Thoracic aorta (tissue), 2 donors: Measurements from ENCODE around the gene PTPRO. TPM values are rescaled to one million over a fixed set of nuclear protein-coding genes. Genes with fewer than 3 reads are reported as not detected.

Source experiments
- ATAC-seq: fragments of 150-250 bp; one replicate; pipeline ENCODE4 v1.8.0; 2017; ENCODE audit warnings: low read depth; ENCODE audit not compliant: insufficient number of reproducible peaks, low FRiP score
- DNase-seq: peaks from one replicate; pipeline ENCODE4 v3.0.0-alpha.2; 2020; ENCODE audit warnings: low spot score
- H3K27ac ChIP-seq, 2 donors: fragments of 200-600 bp; sonication (generic); 1 replicate in 1 of 2; 2 replicates in 1 of 2; pipeline ENCODE4 v1.5.1; 2016; ENCODE audit warnings: mild to moderate bottlenecking in 2 of 2, moderate library complexity in 2 of 2
- H3K27me3 ChIP-seq: fragments of 200-600 bp; sonication (generic); replicated peaks from 2 replicates; pipeline ENCODE4 v1.6.0; 2016; ENCODE audit warnings: mild to moderate bottlenecking; ENCODE audit not compliant: insufficient read depth
- H3K36me3 ChIP-seq: fragments of 200-600 bp; sonication (generic); one replicate; pipeline ENCODE4 v1.5.1; 2016
- H3K4me1 ChIP-seq, 2 donors: fragments of 200-600 bp; sonication (generic); 1 replicate in 1 of 2; 2 replicates in 1 of 2; pipeline versions ENCODE4 v1.5.1 to v1.6.0; 2016; ENCODE audit warnings: low read depth in 2 of 2, mild to moderate bottlenecking in 1 of 2; ENCODE audit not compliant: control insufficient read depth in 1 of 2
- H3K4me3 ChIP-seq: fragments of 200-600 bp; sonication (generic); 2 replicates; pipeline ENCODE4 v1.5.1; 2016; ENCODE audit warnings: mild to moderate bottlenecking
- H3K9me3 ChIP-seq: fragments of 200-600 bp; sonication (generic); 2 replicates; pipeline ENCODE4 v1.5.1; 2016
- total RNA-seq, 2 donors: library from RNA; depleted of rRNA; stranded (reverse); fragments of >200 nt; gene quantifications; one replicate each; pipeline versions ENCODE4 v1.1.0 to v1.2.3, GENCODE V29; 2016
- TF ChIP-seq, protein P1 (sequence below): fragments of 200-600 bp; sonication (generic); IDR thresholded peaks from one replicate; pipeline ENCODE4 v1.5.1; 2019; ENCODE audit warnings: antibody characterized with exemption

Gene PTPRO
- total RNA-seq, 2 donors from 2014 or later, result 11.9 to 19.5 TPM

DNA sequence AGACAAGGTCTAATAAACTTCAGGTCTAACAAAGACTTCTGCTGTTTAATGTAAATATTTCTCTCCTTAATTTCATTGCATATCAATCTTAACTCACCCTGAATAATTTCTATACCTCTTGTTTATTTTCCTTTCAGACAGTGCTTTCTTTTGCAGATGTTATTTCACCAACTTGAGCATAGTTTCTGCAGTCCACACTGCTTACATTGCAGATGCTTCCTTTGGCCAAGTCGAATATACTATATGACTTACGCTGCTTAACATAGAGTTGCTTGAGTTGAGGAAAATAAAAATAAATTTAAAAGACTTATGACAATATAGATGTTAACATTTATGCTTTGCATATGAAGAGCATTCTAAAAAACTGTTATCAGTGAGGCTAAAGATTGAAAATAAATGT, 217.7 kb downstream of the PTPRO start:
- TF ChIP-seq, protein P1, sequence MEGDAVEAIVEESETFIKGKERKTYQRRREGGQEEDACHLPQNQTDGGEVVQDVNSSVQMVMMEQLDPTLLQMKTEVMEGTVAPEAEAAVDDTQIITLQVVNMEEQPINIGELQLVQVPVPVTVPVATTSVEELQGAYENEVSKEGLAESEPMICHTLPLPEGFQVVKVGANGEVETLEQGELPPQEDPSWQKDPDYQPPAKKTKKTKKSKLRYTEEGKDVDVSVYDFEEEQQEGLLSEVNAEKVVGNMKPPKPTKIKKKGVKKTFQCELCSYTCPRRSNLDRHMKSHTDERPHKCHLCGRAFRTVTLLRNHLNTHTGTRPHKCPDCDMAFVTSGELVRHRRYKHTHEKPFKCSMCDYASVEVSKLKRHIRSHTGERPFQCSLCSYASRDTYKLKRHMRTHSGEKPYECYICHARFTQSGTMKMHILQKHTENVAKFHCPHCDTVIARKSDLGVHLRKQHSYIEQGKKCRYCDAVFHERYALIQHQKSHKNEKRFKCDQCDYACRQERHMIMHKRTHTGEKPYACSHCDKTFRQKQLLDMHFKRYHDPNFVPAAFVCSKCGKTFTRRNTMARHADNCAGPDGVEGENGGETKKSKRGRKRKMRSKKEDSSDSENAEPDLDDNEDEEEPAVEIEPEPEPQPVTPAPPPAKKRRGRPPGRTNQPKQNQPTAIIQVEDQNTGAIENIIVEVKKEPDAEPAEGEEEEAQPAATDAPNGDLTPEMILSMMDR, result no peak
- no peak for ATAC-seq
- Histone ChIP-seq H3K4me3 (no peak overlapping the region), H3K27me3 (no peaks in the 10 kb centered on the region), H3K36me3 (no peaks in the 10 kb centered on the region), H3K27ac (peak overlapping the region; percentile 79 to 88), H3K9me3 (no peaks in the 10 kb centered on the region), H3K4me1 (peaks cover 39 to 80% of the 10 kb centered on the region in 2 donors)
- no peak for DNase-seq

DNA sequence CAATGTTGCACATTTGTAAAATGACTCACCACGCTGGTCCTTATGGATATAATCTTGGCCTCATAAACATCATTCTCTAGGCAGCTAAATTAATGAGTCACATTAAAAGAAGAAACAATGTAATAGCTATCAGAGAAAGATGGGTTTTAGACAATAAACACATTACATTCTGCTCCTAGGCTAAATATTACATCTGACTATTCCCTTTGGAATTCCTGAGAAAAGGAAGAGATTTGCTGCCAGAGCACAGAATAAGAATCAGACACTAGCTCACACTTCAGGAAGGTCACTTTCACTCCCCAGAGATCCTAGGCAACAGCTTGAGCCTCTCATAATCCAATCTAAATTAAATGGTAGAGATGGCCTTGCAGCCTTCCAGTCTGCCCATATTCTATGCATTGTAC, 218.2 kb downstream of the PTPRO start:
- TF ChIP-seq, protein P1, result no peak
- Histone ChIP-seq H3K4me1 (peaks cover 39 to 80% of the 10 kb centered on the region in 2 donors), H3K4me3 (no peak overlapping the region), H3K27me3 (no peaks in the 10 kb centered on the region), H3K36me3 (no peaks in the 10 kb centered on the region), H3K27ac (peak overlapping the region; percentile 79 to 88), H3K9me3 (no peaks in the 10 kb centered on the region)
- DNase-seq, result no peak
- ATAC-seq, result no peak

DNA sequence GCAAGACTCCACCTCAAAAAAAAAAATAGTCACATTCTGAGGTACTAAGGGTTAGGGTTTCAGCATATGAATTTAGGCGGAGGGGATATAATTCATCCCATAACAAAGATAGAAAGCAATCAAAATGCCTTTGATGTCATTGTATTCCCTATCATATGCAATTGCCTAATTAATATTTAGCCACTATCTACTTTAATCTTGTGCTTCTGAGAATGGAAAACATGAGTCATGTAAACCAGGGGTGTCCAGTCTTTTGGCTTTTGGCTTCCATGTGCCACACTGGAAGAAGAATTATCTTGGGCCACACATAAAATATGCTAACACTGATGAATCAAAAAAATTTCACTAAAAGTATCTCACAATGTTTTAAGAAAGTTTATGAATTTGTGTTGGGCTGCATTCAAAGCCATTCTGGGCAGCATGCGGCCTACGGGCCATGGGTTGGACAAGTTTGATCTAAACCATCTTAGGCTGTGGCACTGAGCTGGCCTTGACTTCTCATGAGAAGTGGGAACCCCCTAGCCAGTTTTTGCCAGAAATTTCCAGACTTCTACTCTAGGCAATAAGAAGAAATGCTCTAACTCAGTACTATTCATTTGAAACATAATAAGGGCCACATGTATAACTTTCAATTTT, 219.8 kb downstream of the PTPRO start:
- H3K27me3 ChIP-seq, result no peaks in the 10 kb centered on the region
- DNase-seq (no peak), ATAC-seq (no peak)
- TF ChIP-seq, protein P1, result no peak
- peak overlapping the region; percentile 79 to 88 for H3K27ac ChIP-seq
- H3K9me3 ChIP-seq, result no peaks in the 10 kb centered on the region
- H3K36me3 ChIP-seq, result no peaks in the 10 kb centered on the region
- peaks cover 44 to 80% of the 10 kb centered on the region in 2 donors for H3K4me1 ChIP-seq
- H3K4me3 ChIP-seq, result no peak overlapping the region

DNA sequence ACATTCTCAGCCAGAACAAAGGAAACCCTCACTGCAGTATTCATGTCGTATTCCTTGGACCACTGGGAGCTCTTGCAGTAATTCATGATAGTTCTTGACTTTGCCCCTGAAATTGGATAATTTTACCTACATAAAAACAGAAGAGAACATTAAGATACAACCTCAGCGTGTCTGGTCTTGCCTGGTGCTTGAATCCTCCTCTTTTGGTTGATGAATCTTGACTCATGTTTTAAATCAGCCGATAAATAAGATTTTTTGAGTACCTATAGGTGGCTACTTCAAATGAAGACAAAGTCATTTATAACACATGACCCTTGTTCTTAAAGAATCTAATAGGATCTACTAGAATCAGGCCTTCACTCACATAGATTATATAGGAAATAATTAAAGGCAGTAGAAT, 221.0 kb downstream of the PTPRO start:
- no peaks in the 10 kb centered on the region for H3K36me3 ChIP-seq
- no peak overlapping the region for H3K4me3 ChIP-seq
- H3K9me3 ChIP-seq, result no peaks in the 10 kb centered on the region
- no peak for DNase-seq
- no peaks in the 10 kb centered on the region for H3K27me3 ChIP-seq
- H3K27ac ChIP-seq, result peak overlapping the region; percentile 79 to 88
- no peak for ATAC-seq
- TF ChIP-seq, protein P1, result no peak
- H3K4me1 ChIP-seq, result peaks cover 46 to 77% of the 10 kb centered on the region in 2 donors

DNA sequence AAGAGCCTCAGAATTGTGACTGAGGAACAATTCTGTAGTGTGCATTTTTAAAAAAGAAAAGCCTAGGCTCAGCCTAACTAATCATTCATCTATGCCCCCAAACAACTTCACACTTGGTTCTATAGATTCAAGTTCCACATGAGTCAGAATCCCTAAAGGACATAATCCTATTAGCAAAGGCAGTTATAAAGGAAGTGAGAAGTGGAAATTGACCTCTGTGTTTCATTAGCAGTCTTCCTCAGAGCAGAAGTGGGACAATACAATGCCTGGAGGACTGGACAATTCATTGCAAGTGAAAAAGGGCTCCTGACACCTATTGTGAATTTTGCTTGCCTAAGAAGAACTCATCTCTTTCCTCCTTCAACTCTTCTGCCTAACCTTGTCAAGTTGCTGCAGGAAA, 222.3 kb downstream of the PTPRO start:
- Histone ChIP-seq H3K4me3 (no peak overlapping the region), H3K27me3 (no peaks in the 10 kb centered on the region), H3K36me3 (no peaks in the 10 kb centered on the region), H3K9me3 (no peaks in the 10 kb centered on the region), H3K4me1 (peaks cover 40 to 69% of the 10 kb centered on the region in 2 donors), H3K27ac (peak overlapping the region; percentile 79 to 88)
- DNase-seq, result no peak
- no peak for ATAC-seq
- TF ChIP-seq, protein P1, result no peak
